NB4 (cell line): Measurements from ENCODE around the gene NCAM1.

Experiments
- DNase-seq: peaks from one replicate; pipeline ENCODE4 v3.0.0; 2010; ENCODE audit warnings: low read depth
- H3K4me3 ChIP-seq: one replicate; pipeline ENCODE4 v1.5.1; 2011; ENCODE audit warnings: mild to moderate bottlenecking, low read depth, low read length, moderate library complexity
- CTCF ChIP-seq: IDR thresholded peaks from one replicate; pipeline ENCODE4 v1.5.1; 2012; ENCODE audit warnings: low read depth, low read length
- MAX ChIP-seq: IDR thresholded peaks from 2 replicates; pipeline ENCODE4 v1.6.1; 2011; ENCODE audit warnings: low read depth, low read length
- MYC ChIP-seq: IDR thresholded peaks from 2 replicates; pipeline ENCODE4 v1.6.1; 2011; ENCODE audit warnings: low read depth, low read length
- POLR2A ChIP-seq: IDR thresholded peaks from 2 replicates; pipeline ENCODE4 v1.6.1; 2011; ENCODE audit warnings: mild to moderate bottlenecking; ENCODE audit not compliant: insufficient read length; ENCODE audit errors: extremely low read depth

NCAM1 gene

GRCh38 chr11:113021111-113021510 lies 59.9 kb downstream of the NCAM1 start:
- DNase-seq = no peak
- H3K4me3 ChIP-seq = no peak overlapping the region
- TF ChIP-seq POLR2A = no peak
- TF ChIP-seq MAX = no peak
- TF ChIP-seq MYC = no peak
- TF ChIP-seq CTCF = no peak

- TF ChIP-seq MAX (no peak), POLR2A (no peak)
- no peak overlapping the region for H3K4me3 ChIP-seq
- DNase-seq = no peak
Measured at GRCh38 chr11:113022262-113022661, 61.0 kb downstream of the NCAM1 start.

GRCh38 chr11:113023228-113023627 lies 62.0 kb downstream of the NCAM1 start:
- H3K4me3 ChIP-seq = no peak overlapping the region
- no peak for TF ChIP-seq MYC
- TF ChIP-seq POLR2A = no peak
- TF ChIP-seq MAX = no peak
- TF ChIP-seq CTCF = no peak
- no peak for DNase-seq

- no peak for TF ChIP-seq MAX
- no peak for TF ChIP-seq POLR2A
- TF ChIP-seq CTCF = no peak
- no peak for TF ChIP-seq MYC
- DNase-seq = no peak
- H3K4me3 ChIP-seq = no peak overlapping the region
Measured at GRCh38 chr11:113023986-113024385, 62.8 kb downstream of the NCAM1 start.

- no peak overlapping the region for H3K4me3 ChIP-seq
- no peak for TF ChIP-seq POLR2A
- TF ChIP-seq CTCF = no peak
- no peak for DNase-seq
Measured at GRCh38 chr11:113026778-113027177, 65.6 kb downstream of the NCAM1 start.

GRCh38 chr11:113034576-113034975 lies 73.4 kb downstream of the NCAM1 start:
- H3K4me3 ChIP-seq = no peak overlapping the region
- DNase-seq = no peak
- TF ChIP-seq CTCF = no peak
- no peak for TF ChIP-seq MAX
- TF ChIP-seq MYC = no peak
- TF ChIP-seq POLR2A = no peak
